Right hindlimb (tissue), 1 donor: ENCODE measurements around the gene KIF1C.
"Not testable (repeated sequence)": the region's sequence is repeated elsewhere in the genome, so short reads cannot be mapped to it uniquely, and the experiment has no call there.

Experiments
- DNase-seq: peaks from one replicate; pipeline ENCODE4 v3.0.0-alpha.2; 2018

The KIF1C gene

GRCh38 chr17:5002121-5002788 lies 4.5 kb downstream of the KIF1C start:
- DNase-seq: no peak

- DNase-seq: no peak
These were observed 5.6 kb downstream of the KIF1C start for GRCh38 chr17:5003214-5003867.

GRCh38 chr17:5011928-5012327 lies 14.2 kb downstream of the KIF1C start:
- DNase-seq: no peak

GRCh38 chr17:5014357-5014756 lies 16.6 kb downstream of the KIF1C start:
- DNase-seq: no peak

GRCh38 chr17:5019475-5019956 lies 21.8 kb downstream of the KIF1C start:
- DNase-seq: no peak

- no peak for DNase-seq
These were observed 22.8 kb downstream of the KIF1C start for GRCh38 chr17:5020502-5021023.

- no peak for DNase-seq
These were observed 24.5 kb downstream of the KIF1C start for GRCh38 chr17:5022171-5022711.

GRCh38 chr17:5023588-5024147 lies 25.9 kb downstream of the KIF1C start:
- DNase-seq: no peak

- no peak for DNase-seq
These were observed 26.9 kb downstream of the KIF1C start for GRCh38 chr17:5024604-5025003.

GRCh38 chr17:5027299-5027698 lies 29.5 kb downstream of the KIF1C start:
- no peak for DNase-seq

GRCh38 chr17:5027916-5028315 lies 30.2 kb downstream of the KIF1C start:
- DNase-seq: no peak

- not testable (repeated sequence) for DNase-seq
These were observed 32.4 kb downstream of the KIF1C start for GRCh38 chr17:5030168-5030567.

GRCh38 chr17:5031365-5032082 lies 33.8 kb downstream of the KIF1C start:
- DNase-seq: peak; percentile 84

- no peak for DNase-seq
These were observed 35.1 kb downstream of the KIF1C start for GRCh38 chr17:5032865-5033264.

- no peak for DNase-seq
These were observed 35.7 kb downstream of the KIF1C start for GRCh38 chr17:5033352-5034015.

- no peak for DNase-seq
These were observed 36.3 kb downstream of the KIF1C start for GRCh38 chr17:5034063-5034462.

GRCh38 chr17:5034651-5035050 lies 36.9 kb downstream of the KIF1C start:
- DNase-seq: no peak

GRCh38 chr17:5035315-5035714 lies 37.6 kb downstream of the KIF1C start, which contains the start of gene SLC52A1:
Gene SLC52A1, minus strand, starts transcription at chr17:5035426. Its CDS starts 820 bp downstream, at chr17:5034606.
- DNase-seq: no peak

GRCh38 chr17:5042157-5043022 lies 44.6 kb downstream of the KIF1C start:
- DNase-seq: no peak

- no peak for DNase-seq
These were observed 45.8 kb downstream of the KIF1C start for GRCh38 chr17:5043524-5043923.

- no peak for DNase-seq
These were observed 46.9 kb downstream of the KIF1C start for GRCh38 chr17:5044630-5045029.
